Skeletal muscle tissue (tissue), 4 donors: ENCODE data around the gene CAND1. TPM values are rescaled to one million over a fixed set of nuclear protein-coding genes. Genes with fewer than 3 reads are reported as not detected.
"Not testable (repeated sequence)": the region's sequence is repeated elsewhere in the genome, so short reads cannot be mapped to it uniquely, and the experiment has no call there.

Experiments used
- H3K27ac ChIP-seq: one replicate; pipeline ENCODE4 v1.7.0; 2013; ENCODE audit warnings: mild to moderate bottlenecking, low read depth, low read length, inconsistent platforms
- H3K27me3 ChIP-seq, 3 donors: one replicate each; pipeline ENCODE4 v1.7.0; 2013; ENCODE audit warnings: low read length in 3 of 3; ENCODE audit not compliant: control insufficient read depth in 3 of 3, insufficient read depth in 3 of 3
- H3K36me3 ChIP-seq, 3 donors: one replicate each; pipeline ENCODE4 v1.7.0; 2013; ENCODE audit warnings: low read length in 3 of 3; ENCODE audit not compliant: control insufficient read depth in 3 of 3, insufficient read depth in 3 of 3
- H3K4me1 ChIP-seq, 3 donors: one replicate each; pipeline ENCODE4 v1.7.0; 2013; ENCODE audit warnings: low read length in 3 of 3, mild to moderate bottlenecking in 3 of 3; ENCODE audit not compliant: control insufficient read depth in 3 of 3, insufficient read depth in 3 of 3
- H3K4me3 ChIP-seq, 3 donors: one replicate each; pipeline ENCODE4 v1.7.0; 2013; ENCODE audit warnings: low read length in 3 of 3
- H3K9ac ChIP-seq, 3 donors: one replicate each; pipeline ENCODE4 v1.7.0; 2013; ENCODE audit warnings: low read length in 3 of 3, mild to moderate bottlenecking in 3 of 3, moderate library complexity in 2 of 3, low read depth in 1 of 3
- H3K9me3 ChIP-seq, 3 donors: one replicate each; pipeline ENCODE4 v1.7.0; 2013; ENCODE audit warnings: low read length in 3 of 3; ENCODE audit not compliant: control insufficient read depth in 3 of 3
- total RNA-seq: library from RNA; depleted of rRNA; stranded (reverse); fragments of >200 nt; gene quantifications from one replicate; pipeline ENCODE4 v1.2.3, GENCODE V29; 2014
- donor health status: Osteomylitis.

The CAND1 gene
- total RNA-seq, 1 donor from 2014 or later = 90.8 TPM

GRCh38 chr12:67326637-67327036 lies 57.5 kb downstream of the CAND1 start:
- H3K9ac ChIP-seq = no peak overlapping the region
- peaks cover 7 to 11% (median 10%) of the 10 kb centered on the region in 3 donors for H3K4me1 ChIP-seq
- H3K27me3 ChIP-seq = no peaks in the 10 kb centered on the region
- peaks cover 0 to 6% (median 5%) of the 10 kb centered on the region in 3 donors for H3K36me3 ChIP-seq
- no peak overlapping the region for H3K4me3 ChIP-seq
- no peaks in the 10 kb centered on the region for H3K9me3 ChIP-seq
- peak overlapping the region; percentile 58 for H3K27ac ChIP-seq

GRCh38 chr12:67327466-67327865 lies 58.3 kb downstream of the CAND1 start:
- H3K4me1 ChIP-seq = peaks cover 7 to 11% (median 10%) of the 10 kb centered on the region in 3 donors
- H3K9me3 ChIP-seq = no peaks in the 10 kb centered on the region
- peak overlapping the region; percentile 58 for H3K27ac ChIP-seq
- H3K4me3 ChIP-seq = no peak overlapping the region
- H3K36me3 ChIP-seq = peaks cover 0 to 3% (median under 1%) of the 10 kb centered on the region in 3 donors
- no peaks in the 10 kb centered on the region for H3K27me3 ChIP-seq
- H3K9ac ChIP-seq = peak overlapping the region in 2 of 3 donors; percentile 40 to 51

- peaks cover 7 to 11% (median 10%) of the 10 kb centered on the region in 3 donors for H3K4me1 ChIP-seq
- no peaks in the 10 kb centered on the region for H3K36me3 ChIP-seq
- no peaks in the 10 kb centered on the region for H3K9me3 ChIP-seq
- H3K9ac ChIP-seq = no peak overlapping the region
- H3K27ac ChIP-seq = no peak overlapping the region
- no peak overlapping the region for H3K4me3 ChIP-seq
- H3K27me3 ChIP-seq = no peaks in the 10 kb centered on the region
Observed at GRCh38 chr12:67331123-67331522, 62.0 kb downstream of the CAND1 start.

GRCh38 chr12:67331828-67332227 lies 62.7 kb downstream of the CAND1 start:
- Histone ChIP-seq H3K36me3 (no peaks in the 10 kb centered on the region), H3K27ac (no peak overlapping the region), H3K4me3 (no peak overlapping the region), H3K9me3 (no peaks in the 10 kb centered on the region), H3K9ac (no peak overlapping the region), H3K4me1 (peaks cover 7 to 10% (median 10%) of the 10 kb centered on the region in 3 donors), H3K27me3 (no peaks in the 10 kb centered on the region)

GRCh38 chr12:67333649-67334048 lies 64.5 kb downstream of the CAND1 start:
- Histone ChIP-seq H3K27ac (no peak overlapping the region), H3K27me3 (no peaks in the 10 kb centered on the region), H3K4me3 (no peak overlapping the region), H3K9me3 (peaks cover 0 to 2% (median 0%) of the 10 kb centered on the region in 3 donors), H3K36me3 (no peaks in the 10 kb centered on the region), H3K9ac (no peak overlapping the region), H3K4me1 (no peaks in the 10 kb centered on the region)

- Histone ChIP-seq H3K27ac (no peak overlapping the region), H3K36me3 (no peaks in the 10 kb centered on the region), H3K4me3 (no peak overlapping the region), H3K9ac (no peak overlapping the region), H3K9me3 (peaks cover 0 to 3% (median 0%) of the 10 kb centered on the region in 3 donors), H3K4me1 (no peaks in the 10 kb centered on the region), H3K27me3 (no peaks in the 10 kb centered on the region)
Observed at GRCh38 chr12:67338426-67338825, 69.3 kb downstream of the CAND1 start.

- Histone ChIP-seq H3K27me3 (no peaks in the 10 kb centered on the region), H3K9ac (no peak overlapping the region), H3K9me3 (peaks cover 0 to 3% (median 0%) of the 10 kb centered on the region in 3 donors), H3K36me3 (no peaks in the 10 kb centered on the region), H3K4me3 (no peak overlapping the region), H3K27ac (no peak overlapping the region), H3K4me1 (no peaks in the 10 kb centered on the region)
Observed at GRCh38 chr12:67339530-67339929, 70.4 kb downstream of the CAND1 start.

- not testable (repeated sequence) for H3K27ac ChIP-seq, H3K27me3 ChIP-seq, H3K9ac ChIP-seq, H3K4me3 ChIP-seq, H3K9me3 ChIP-seq, H3K36me3 ChIP-seq, H3K4me1 ChIP-seq
Observed at GRCh38 chr12:67341086-67341485, 71.9 kb downstream of the CAND1 start.

GRCh38 chr12:67344979-67345710 lies 76.0 kb downstream of the CAND1 start:
- no peaks in the 10 kb centered on the region for H3K27me3 ChIP-seq
- H3K36me3 ChIP-seq = peaks cover 0 to 2% (median 0%) of the 10 kb centered on the region in 3 donors
- H3K27ac ChIP-seq = no peak overlapping the region
- H3K9me3 ChIP-seq = no peaks in the 10 kb centered on the region
- no peak overlapping the region for H3K9ac ChIP-seq
- no peaks in the 10 kb centered on the region for H3K4me1 ChIP-seq
- no peak overlapping the region for H3K4me3 ChIP-seq

GRCh38 chr12:67348683-67349082 lies 79.5 kb downstream of the CAND1 start:
- Histone ChIP-seq H3K9me3 (no peaks in the 10 kb centered on the region), H3K9ac (no peak overlapping the region), H3K4me1 (no peaks in the 10 kb centered on the region), H3K27ac (no peak overlapping the region), H3K27me3 (no peaks in the 10 kb centered on the region), H3K4me3 (no peak overlapping the region), H3K36me3 (peaks cover 0 to 2% (median 0%) of the 10 kb centered on the region in 3 donors)
